ENCODE data around the gene HUS1B.
"Not testable (repeated sequence)": the region's sequence is repeated elsewhere in the genome, so short reads cannot be mapped to it uniquely, and the experiment has no call there.

HUS1B gene

GRCh38 chr6:677919-678318 lies 21.0 kb upstream of the HUS1B start:
- no peak for DNase-seq

GRCh38 chr6:674956-675355 lies 18.1 kb upstream of the HUS1B start:
- no peak for DNase-seq

- DNase-seq, result no peak
These were observed 17.5 kb upstream of the HUS1B start for GRCh38 chr6:674406-674805.

- DNase-seq, result no peak
These were observed 10.5 kb upstream of the HUS1B start for GRCh38 chr6:667253-667927.

- DNase-seq, result no peak
These were observed 8.7 kb upstream of the HUS1B start for GRCh38 chr6:665403-666267.

- not testable (repeated sequence) for DNase-seq
These were observed 6.9 kb upstream of the HUS1B start for GRCh38 chr6:663788-664187.

GRCh38 chr6:659716-660581 lies 3.0 kb upstream of the HUS1B start:
- DNase-seq, result no peak

- no peak for DNase-seq
These were observed 1.3 kb upstream of the HUS1B start for GRCh38 chr6:658244-658643.

- no peak for DNase-seq
These were observed 843 bp upstream of the HUS1B start for GRCh38 chr6:657743-658142.

GRCh38 chr6:654136-654535 lies 2.8 kb downstream of the HUS1B start:
- DNase-seq, result no peak

- DNase-seq, result no peak
These were observed 4.0 kb downstream of the HUS1B start for GRCh38 chr6:652865-653264.

GRCh38 chr6:650098-650497 lies 6.8 kb downstream of the HUS1B start:
- no peak for DNase-seq

GRCh38 chr6:642805-643204 lies 14.1 kb downstream of the HUS1B start:
- DNase-seq, result no peak

- no peak for DNase-seq
These were observed 15.5 kb downstream of the HUS1B start for GRCh38 chr6:641225-641985.

- no peak for DNase-seq
These were observed 20.4 kb downstream of the HUS1B start for GRCh38 chr6:636488-636887.

GRCh38 chr6:635233-635632 lies 21.7 kb downstream of the HUS1B start:
- DNase-seq, result no peak

- DNase-seq, result no peak
These were observed 23.3 kb downstream of the HUS1B start for GRCh38 chr6:633611-634010.

GRCh38 chr6:628766-629165 lies 28.1 kb downstream of the HUS1B start:
- DNase-seq, result no peak

GRCh38 chr6:626236-626635 lies 30.7 kb downstream of the HUS1B start:
- no peak for DNase-seq

- DNase-seq, result no peak
These were observed 31.9 kb downstream of the HUS1B start for GRCh38 chr6:624979-625378.

GRCh38 chr6:622462-622861 lies 34.4 kb downstream of the HUS1B start:
- DNase-seq, result no peak

GRCh38 chr6:621931-622330 lies 35.0 kb downstream of the HUS1B start:
- DNase-seq, result no peak

- no peak for DNase-seq
These were observed 36.0 kb downstream of the HUS1B start for GRCh38 chr6:620950-621349.
